ENCODE measurements around the gene COL24A1.
A peak's percentile ranks its signal among the peaks of the same experiment; 100 is the strongest.

Gene COL24A1

GRCh38 chr1:85707267-85707989, 449.1 kb downstream of the COL24A1 start:
- peak overlapping the region; percentile 92 for H3K4me3 ChIP-seq (ENCODE audit: low read depth, low read length)

GRCh38 chr1:85705940-85706339, 450.6 kb downstream of the COL24A1 start:
- H3K4me3 ChIP-seq (ENCODE audit: low read depth, low read length): no peak overlapping the region

- no peak overlapping the region for H3K4me3 ChIP-seq (ENCODE audit: low read depth, low read length)
Observed at GRCh38 chr1:85700422-85700821, 456.1 kb downstream of the COL24A1 start.

GRCh38 chr1:85697895-85698294, 458.7 kb downstream of the COL24A1 start:
- no peak overlapping the region for H3K4me3 ChIP-seq (ENCODE audit: low read depth, low read length)

- no peak overlapping the region for H3K4me3 ChIP-seq (ENCODE audit: low read depth, low read length)
Observed at GRCh38 chr1:85692730-85693314, 463.8 kb downstream of the COL24A1 start.

GRCh38 chr1:85689775-85690404, 466.7 kb downstream of the COL24A1 start:
- H3K4me3 ChIP-seq (ENCODE audit: low read depth, low read length): no peak overlapping the region

- no peak overlapping the region for H3K4me3 ChIP-seq (ENCODE audit: low read depth, low read length)
Observed at GRCh38 chr1:85683292-85684025, 473.1 kb downstream of the COL24A1 start.

- no peak overlapping the region for H3K4me3 ChIP-seq (ENCODE audit: low read depth, low read length)
Observed at GRCh38 chr1:85681087-85681486, 475.5 kb downstream of the COL24A1 start.
